Measurements from ENCODE around the gene LRCH2.
"Not testable (repeated sequence)": the region's sequence is repeated elsewhere in the genome, so short reads cannot be mapped to it uniquely, and the experiment has no call there.

The LRCH2 gene

DNA sequence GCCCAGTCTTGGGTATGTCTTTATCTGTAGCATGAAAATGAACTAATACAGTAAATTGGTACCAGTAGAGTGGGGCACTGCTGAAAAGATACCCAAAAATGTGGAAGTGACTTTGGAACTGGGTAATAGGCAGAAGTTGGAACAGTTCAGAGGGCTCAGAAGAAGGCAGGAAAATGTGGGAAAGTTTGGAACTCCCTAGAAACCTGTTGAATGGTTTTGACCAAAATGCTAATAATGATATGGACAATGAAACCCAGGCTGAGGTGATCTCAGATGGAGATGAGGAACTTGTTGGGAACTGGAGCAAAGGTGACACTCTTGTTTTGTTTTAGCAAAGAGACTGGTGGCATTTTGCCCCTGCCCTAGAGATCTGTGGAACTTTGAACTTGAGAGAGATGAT, 24.3 kb downstream of the LRCH2 start:
- DNase-seq, result not testable (repeated sequence)

DNA sequence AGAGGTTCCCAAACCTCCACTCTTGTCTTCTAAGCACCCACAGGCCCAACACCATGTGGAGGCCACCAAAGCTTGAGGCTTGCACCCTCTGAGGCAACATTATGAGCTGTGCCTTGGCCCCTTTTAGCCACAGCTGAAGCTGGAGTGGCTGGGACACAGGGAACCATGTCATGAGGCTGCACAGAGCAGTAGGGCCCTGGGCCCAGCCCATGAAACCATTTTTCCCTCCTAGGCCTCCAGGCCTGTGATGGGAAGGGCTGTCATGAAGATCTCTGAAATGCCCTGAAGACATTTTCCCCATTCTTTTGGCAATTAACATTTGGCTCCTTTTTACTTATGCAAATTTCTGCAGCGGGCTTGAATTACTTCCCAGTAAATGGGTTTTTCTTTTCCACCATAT, 29.9 kb downstream of the LRCH2 start:
- DNase-seq, result no peak

DNA sequence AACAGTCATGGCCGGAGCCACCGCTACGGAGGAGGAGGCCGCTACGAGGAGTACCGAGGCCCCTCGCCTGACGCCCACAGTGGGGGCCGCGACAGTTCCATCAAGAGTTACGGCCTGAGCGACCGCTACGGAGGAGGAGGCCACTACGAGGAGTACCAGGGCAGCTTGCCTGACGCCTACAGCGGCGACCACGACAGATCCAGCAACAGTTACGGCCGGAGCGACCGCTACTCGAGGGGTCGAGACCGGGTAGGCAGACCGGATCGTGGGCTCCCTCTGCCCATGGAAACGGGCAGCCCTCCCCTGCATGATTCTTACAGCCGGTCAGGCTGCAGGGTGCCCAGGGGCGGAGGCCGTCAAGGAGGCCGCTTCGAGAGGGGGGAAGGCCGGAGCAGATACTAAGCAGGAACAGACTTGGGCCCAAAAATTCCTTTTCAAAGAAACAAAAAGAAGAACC, 41.6 kb downstream of the LRCH2 start:
- DNase-seq, result no peak

DNA sequence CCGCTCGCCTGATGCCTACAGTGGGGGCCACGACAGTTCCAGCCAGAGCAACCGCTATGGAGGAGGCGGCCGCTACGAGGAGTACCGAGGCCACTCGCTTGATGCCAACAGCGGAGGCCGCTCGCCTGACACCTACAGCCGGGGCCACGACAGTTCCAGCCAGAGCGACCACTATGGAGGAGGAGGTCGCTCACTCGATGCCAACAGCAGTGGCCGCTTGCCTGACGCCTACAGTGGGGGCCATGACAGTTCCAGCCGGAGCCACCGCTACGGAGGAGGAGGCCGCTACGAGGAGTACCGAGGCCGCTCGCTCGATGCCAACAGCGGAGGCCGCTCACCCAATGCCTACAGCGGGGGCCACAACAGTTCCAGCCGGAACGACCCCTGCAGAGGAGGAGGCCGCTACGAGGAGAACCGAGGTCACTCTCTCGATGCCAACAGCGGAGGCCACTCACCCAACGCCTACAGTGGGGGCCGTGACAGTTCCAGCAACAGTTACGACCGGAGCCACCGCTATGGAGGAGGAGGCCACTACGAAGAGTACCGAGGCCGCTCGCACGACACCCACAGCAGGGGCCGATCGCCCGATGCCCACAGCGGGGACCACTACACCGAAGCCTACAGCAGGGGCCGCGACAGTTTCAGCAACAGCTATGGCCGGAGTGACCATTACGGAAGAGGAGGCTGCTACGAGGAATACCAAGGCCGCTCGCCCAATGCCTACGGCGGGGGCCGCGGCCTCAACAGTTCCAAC, 42.2 kb downstream of the LRCH2 start:
- no peak for DNase-seq

DNA sequence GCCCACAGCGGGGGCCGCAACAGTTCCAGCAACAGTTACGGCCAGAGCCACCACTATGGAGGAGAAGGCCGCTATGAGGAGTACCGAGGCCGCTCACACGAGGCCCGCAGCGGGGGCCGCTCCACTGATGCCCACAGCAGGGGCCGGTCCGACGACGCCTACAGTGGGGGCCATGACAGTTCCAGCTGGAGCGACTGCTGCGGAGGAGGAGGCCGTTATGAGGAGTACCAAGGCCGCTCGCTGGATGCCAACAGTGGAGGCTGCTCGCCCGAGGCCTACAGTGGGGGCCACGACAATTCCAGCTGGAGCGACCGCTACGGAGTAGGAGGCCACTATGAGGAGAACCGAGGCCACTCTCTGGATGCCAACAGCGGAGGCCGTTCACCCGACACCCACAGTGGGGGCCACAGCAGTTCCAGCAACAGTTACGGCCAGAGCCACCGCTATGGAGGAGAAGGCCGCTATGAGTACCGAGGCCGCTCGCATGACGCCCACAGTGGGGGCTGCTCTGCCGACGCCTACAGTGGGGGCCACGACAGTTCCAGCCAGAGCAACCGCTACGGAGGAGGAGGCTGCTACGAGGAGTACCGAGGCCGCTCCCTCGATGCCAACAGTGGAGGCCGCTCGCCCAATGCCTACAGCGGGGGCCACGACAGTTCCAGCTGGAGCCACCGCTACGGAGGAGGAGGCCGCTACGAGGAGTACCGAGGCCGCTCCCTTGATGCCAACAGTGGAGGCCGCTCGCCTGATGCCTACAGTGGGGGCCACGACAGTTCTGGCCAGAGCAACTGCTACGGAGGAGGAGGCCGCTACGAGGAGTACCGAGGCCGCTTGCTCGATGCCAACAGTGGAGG, 43.0 kb downstream of the LRCH2 start:
- no peak for DNase-seq

DNA sequence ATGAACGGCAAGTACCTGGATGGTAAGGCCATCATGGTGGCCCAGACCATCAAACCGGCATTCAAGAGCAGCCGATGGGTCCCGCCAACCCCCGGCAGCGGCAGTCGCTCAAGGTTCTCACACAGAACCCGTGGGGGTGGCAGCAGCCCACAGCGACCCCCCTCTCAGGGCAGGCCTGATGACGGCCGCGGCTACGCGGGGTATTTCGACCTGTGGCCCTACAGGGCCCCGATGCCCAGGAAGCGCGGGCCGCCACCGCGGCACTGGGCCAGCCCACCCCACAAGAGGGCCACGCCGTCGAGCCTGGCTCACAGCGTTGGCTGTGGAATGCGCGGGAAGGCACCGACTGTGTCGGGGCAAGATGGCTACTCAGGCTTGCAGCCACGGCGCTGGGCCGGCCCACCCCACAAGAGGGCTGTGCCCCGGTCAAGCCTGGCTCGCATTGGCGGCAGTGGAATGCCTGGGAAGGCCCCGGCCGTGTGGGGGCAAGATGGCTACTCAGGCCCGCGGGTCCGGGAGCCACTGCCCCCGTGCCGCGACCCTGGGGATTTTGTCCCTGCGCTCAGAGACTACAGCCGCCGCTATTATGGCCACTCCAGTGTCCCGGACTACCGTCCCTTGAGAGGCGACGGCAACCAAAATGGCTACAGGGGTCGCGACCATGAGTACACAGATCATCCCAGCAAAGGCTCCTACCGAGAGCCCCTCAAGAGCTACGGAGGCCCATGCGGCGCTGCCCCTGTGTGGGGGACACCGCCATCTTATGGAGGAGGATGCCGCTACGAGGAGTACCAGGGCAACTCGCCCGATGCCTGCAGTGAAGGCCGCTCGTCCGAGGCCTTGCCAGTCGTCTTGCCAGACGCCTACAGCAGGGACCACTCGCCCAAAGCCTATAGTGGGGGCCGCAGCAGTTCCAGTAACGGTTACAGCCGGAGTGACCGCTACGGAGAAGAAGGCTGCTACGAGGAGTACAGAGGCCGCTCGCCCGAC, 44.0 kb downstream of the LRCH2 start:
- DNase-seq, result no peak

DNA sequence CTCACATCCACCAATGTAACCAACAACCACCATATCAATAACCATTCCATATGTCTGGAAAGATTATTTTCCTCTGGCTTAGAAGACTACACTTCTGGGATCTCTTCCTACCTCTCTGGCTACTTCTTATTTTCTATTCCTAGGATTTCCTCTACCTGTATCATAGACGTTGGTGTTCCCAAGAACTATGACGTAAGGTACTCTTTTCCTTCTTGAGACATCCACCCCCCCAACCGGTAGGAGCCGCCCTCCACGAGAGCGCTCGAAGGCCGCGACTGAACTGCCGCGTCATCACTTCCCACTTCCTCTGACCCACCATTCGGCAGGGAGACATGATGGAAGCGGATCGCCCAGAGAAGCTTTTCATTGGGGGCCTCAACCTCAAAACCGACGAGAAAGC, 44.8 kb downstream of the LRCH2 start, which contains the start of gene RBMXL3:
RBMXL3 (plus strand) TSS at position 301 of the 400 bp plus-strand sequence; CDS start at position 333, 32 bp downstream.
- DNase-seq, result no peak

DNA sequence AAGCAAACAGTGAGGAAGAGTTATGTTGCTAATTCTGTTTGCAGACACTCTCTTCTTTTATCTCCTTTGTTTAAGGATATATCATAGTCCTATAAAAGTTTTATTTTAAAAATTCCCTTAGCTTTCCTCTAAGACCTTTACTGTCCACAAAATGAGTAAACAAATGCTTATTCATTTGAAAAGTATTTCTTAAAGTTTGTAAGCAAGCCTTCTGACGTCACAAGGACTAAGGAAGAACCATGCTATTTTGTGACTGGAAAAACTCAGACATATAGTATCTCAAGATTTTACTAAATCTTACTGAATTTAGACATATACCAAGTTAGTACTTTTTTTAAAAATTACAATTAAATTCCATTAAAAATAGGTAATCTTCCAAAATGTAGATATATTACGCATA, 49.9 kb downstream of the LRCH2 start:
- DNase-seq, result no peak

DNA sequence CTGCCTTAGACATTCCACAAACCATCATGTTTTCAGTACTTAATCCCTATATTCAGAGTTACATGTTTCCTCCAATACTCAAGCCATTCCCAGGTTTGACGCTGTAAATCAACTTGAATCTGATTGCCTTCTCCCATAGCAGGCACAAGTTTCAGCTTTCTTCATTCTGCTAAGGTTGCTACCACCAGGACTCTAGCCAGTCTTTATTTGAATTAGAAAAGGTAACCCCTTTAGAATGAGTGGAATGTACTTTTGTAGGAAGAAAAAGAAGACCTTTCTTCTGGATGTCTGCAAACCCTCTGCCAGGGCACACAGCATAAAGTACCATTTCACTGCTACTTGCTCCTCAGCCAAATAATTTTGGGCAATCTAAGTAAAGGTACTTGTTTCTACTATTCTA, 55.4 kb downstream of the LRCH2 start:
- no peak for DNase-seq

DNA sequence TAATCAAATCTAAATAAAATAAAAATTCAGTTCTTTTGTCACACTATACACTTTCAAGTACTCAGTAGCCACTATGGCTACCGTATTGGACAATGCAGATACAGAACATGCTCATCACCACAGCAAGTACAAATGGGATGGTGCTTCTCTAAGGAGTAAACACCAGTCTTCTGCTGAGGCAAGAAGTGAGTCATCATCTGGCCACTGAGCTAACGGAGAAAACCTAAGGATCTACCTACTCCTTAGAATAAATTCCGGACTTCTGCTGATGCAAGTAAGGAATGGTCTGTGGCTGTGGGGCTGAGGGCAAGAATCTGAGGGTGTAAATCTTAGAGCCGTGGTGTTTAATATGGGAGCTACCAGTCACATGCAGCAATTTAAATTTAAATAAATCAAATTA, 56.0 kb downstream of the LRCH2 start:
- DNase-seq, result no peak

DNA sequence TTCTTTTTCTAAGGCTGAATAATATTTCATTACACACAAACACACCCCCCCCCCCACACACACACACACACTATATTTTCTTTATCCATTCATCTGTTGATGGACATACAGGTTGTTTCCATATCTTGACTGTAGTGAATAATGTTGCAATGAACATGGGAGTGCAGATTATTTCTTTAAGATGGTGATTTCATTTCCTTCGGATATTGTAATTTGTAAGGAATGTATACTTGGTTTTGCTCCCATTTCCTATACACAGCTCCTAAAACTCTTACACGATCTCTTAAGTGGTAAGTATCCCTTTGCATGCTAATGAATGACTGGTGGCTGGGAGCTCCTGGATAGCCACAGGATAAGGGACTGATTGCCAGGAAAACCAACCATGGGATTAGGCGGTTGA, 59.3 kb downstream of the LRCH2 start:
- DNase-seq, result no peak

DNA sequence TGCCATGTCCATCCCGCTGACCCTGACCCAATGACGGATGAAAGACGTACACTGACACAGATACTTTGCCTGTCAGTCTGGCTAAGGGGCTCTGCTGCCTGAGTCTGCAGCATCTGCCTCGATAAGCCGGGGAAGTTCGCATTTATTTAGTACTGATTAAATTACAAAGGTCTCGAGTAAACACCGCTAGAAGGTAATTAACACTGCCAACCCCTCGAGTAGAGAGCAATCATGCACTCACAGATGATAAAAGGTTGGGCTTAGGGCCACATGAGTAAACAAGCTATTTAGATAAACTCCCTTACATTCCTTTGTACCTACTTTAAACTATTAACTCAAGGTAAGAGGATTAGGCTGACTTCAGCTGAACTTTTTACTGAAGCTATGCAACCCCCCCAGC, 60.7 kb downstream of the LRCH2 start:
- DNase-seq, result no peak

DNA sequence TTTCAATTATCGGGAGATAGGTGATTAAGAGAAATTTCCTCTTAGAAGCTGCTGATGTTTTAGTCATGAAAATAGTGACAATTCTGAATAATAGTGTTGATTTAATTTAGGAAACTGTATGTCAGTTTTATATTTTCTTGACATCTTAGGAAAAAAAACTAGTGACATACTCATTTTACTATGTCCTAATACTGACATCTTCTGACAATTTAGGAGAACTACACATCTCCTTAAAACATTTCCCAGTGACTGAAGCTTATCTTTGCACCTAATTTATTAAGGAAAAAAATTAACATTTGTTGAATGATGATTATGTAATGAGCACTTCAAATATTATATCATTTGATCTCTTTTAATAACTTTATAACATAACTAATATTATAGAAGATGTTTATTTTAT, 86.7 kb downstream of the LRCH2 start:
- no peak for DNase-seq

DNA sequence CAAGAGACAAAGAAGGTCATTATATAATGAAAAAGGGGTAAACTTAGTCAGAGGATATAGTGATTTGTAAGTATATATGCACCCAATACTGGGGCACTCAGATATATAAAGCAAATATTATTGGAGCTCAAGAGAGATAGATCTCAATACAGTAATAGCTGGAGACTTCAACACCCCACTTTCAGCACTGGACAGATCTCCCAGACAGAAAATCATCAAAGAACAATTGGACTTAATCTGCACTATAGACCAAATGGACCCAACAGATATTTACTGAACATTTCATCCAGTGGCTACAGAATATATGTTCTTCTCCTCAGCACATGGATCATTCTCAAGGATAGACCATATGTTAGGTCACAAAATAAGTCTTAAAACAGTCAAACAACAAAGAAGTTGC, 91.8 kb downstream of the LRCH2 start:
- DNase-seq, result no peak

DNA sequence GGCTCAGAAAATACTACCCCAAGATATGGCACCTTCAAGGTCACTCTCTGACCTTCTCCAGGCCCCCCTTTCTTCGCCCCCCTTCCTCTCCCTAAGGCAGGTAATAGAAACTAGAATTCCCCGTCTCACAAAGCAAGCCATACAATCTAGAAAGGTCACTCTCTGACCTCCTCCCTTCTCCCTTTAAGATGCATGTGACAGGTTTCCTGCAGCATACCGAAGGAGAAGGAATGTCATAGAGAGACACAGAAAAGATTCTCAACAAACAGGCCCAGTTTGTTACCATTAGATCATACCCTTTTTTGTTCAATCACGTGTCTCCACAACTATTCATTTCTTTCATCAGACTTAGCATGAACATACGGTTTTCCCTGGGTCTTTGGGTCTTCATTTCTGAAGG, 95.9 kb downstream of the LRCH2 start:
- DNase-seq, result no peak

DNA sequence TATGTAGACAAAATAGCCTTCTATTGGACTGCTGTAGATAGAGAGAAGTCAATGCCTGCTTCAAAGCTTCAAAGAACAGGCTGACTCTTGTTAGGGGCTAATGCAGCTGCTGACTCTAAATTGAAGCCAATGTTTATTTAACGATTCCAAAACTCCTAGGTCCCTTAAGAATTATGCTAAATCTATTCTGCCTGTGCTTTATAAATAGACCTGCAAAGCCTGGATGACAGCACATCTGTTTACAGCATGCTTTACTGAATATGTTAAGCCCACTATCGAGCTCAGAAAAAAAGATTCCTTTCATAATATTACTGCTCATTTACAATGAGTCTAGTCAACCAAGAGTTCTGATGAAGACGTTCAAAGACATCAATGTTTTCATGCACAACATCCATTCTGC, 99.5 kb downstream of the LRCH2 start:
- DNase-seq, result no peak

DNA sequence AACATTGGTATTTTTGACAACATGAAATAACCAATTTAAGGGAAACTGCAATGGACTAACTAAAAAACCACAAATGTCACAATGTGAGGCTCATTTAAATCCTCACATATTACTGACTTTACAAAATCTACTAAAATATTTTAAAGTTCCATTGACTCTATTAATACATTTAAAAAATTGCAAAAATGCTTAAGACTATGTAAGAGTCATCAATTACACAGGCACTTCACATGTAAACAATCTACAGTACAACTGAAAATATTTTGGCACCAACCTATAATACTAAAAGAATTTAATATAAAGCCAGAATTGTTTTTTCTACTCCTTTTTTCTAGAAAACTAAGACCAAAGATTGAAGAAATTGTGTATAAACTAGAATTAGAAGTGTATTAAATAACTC, 121.5 kb downstream of the LRCH2 start:
- DNase-seq, result no peak

DNA sequence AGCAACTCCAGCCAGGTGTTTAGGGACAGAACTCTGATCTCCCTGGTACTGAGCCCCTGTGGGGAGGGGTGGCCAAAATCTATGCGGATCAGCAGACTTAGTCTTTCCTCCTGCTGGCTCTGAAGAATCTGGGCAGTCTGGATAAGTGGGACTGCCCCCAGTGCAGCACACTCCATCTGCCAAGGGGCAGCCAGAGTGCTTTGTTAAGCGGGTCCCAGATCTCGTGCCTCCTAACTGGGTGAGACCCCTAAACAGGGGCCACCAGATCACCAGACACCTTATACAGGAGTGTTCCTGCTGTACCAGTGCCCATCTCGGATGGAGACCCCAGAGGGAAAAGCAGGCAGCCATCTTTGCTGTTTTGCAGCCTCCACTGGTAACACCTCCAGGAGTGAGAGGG, 135.0 kb downstream of the LRCH2 start:
- DNase-seq, result no peak

DNA sequence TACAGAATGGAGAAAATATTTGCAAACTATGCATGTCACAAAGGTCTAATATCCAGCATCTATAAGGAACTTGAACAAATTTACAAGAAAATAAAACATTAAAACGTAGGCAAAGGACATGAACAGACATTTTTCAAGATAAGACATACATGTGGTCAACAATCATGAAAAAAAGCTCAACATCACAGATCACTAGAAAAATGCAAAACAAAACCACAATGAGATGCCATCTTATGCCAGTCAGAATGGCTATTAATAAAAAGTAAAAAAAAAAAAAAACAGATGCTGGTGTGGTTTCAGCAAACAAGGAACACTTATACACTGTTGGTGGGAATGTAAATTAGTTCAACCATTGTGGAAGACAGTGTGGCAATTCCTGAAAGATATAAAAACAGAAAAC, 140.7 kb downstream of the LRCH2 start:
- DNase-seq, result no peak

DNA sequence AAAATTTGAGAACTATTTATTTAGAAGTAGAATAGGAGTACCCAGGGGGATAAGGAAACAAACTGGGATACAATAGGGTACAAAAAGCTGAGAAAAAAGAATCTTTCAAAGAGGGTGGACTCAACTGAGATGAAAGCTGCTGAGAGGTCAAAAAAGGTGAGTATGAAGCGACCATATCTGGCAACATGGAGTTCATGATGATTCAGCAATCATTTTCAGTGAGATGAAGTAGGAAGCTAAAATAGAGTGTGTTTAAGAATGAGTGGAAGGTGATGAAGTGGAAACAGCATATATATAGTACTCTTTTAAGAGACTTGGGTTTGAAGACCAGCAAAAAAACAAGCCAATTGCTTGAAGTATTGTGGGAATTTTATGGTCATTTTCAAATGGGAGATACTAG, 144.5 kb downstream of the LRCH2 start:
- no peak for DNase-seq

DNA sequence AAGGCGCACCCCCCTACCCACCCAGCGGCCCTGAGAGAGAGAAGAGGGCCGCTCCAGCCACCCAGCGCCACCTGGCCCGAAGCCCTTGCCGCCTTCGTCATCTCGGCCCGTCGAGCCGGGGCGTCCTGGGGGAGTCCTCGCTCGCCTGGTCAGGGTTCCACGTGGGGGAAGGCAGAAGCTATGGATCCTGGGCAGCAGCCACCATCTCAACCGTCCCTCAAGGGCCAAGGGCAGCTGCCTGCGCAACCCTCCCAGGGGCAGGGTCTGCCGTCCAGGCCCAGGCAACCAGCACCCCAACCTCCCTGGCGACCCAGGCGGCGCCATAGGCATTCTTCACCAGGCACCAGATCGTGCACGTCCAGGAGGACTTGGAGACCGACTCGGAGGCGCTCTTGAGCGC, 165.0 kb downstream of the LRCH2 start:
- DNase-seq, result no peak

DNA sequence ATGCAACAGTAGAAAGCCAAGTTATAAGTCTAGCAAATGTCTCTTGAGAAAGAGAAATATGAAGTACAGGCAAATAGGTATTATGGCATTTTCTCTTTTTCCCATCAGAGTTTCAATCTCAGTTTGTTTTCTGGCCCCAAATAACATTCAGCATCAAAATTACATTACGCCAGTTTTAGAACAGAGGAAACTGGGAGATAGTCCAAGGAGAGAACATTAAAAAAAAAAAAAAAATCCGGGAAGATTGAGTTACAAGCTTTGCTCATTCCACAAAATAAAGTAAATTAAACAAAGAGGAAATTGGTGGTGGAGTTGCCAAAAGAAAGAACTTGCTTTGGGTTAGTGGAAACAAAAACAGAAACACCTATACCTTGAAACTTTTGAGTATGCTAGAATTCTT, 166.1 kb downstream of the LRCH2 start:
- no peak for DNase-seq

DNA sequence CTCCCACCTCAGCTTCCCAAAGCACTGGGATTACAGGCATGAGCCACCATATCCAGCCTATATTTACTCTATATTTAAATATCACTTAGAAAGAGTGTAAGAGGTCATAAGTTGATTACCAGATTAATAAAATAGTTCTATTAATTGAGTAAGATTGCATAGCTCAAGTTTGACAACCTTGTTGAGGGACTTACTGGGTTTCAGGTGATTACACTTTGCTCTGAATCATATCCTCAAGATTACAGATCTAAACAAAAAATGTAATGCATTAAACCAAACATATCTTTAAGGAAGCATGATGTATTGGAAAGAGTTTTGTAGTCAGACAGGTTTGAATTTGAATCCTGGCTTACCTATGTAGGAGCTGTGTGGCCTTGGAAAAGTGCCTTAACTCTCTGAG, 168.6 kb downstream of the LRCH2 start:
- DNase-seq, result no peak
